ENCODE measurements around the gene GPR62. TPM values are rescaled to one million over a fixed set of nuclear protein-coding genes. Genes with fewer than 3 reads are reported as not detected.
"Not testable (repeated sequence)": the region's sequence is repeated elsewhere in the genome, so short reads cannot be mapped to it uniquely, and the experiment has no call there.

The GPR62 gene
- total RNA-seq (2014; rRNA removed; shearing (Covaris generic)): 0.02 TPM in 1 of 2 replicates, not detected in the other

DNA sequence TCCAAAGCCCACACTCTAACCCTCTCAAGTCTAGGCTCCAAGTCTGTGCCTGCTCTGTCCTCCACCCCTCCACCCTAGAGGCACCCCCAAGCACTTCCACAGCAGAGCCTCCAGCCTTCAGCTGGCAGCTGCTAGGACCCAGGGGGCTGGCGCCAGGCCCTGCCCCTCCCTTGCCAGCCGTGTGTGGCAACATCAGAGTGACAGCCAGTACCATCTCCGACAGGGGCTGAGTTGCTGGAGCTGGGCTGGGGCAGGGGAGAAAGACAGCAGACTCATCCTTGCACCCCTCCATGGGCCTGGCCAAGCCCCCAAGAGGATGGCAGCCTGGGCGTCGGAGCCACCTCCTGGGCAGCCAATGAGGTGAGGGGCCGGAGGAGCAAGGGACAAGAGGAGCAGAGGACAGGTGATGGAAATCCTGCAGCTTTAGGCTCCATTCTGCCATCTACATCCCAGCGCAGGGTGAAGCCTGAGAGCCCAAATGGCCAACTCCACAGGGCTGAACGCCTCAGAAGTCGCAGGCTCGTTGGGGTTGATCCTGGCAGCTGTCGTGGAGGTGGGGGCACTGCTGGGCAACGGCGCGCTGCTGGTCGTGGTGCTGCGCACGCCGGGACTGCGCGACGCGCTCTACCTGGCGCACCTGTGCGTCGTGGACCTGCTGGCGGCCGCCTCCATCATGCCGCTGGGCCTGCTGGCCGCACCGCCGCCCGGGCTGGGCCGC, at the start of gene GPR62:
GPR62 (plus strand) TSS at position 207 of the 718 bp plus-strand sequence; CDS start at position 479, 272 bp downstream.
- no peak for DNase-seq (ENCODE audit: low read depth)

DNA sequence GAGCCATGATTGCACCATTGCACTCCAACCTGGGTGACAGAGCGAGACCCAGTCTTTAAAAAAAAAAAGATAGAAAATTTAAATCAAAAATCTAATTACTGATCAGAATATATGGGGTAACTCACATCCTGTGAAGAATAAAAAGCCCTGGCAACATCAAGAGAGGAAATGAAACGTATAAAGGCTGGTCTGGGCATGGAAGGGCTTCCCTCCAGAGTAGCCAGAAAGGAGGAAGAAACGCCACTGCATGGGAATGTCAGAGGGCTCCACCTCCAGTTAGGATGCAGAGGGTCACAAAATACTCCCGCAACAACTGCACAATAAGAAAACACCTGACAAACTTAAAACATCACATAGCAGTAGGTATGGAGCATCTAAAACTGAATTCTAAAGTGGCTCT, 47.2 kb upstream of the GPR62 start:
- no peak for DNase-seq (ENCODE audit: low read depth)

DNA sequence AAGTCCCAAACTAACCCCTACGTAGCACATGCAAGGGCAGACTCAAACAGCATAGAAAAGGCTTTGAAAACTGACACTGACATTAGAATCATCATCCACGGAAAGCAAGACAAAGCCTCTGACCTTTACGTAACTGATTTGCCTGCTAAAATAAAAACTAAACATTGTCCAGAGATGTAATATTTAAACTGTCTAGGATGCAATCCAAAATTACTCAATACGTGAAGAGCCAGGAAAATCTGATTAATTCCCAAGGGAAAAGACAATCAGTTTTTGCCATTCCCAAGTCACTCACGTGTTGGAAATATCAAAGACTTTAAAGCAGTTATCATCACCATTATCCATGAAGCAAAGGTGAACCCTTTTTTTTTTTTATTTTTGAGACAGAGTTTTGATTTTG, 38.8 kb upstream of the GPR62 start:
- no peak for DNase-seq (ENCODE audit: low read depth)

- no peak for DNase-seq (ENCODE audit: low read depth)
Measured at GRCh38 chr3:51921081-51921578, 34.1 kb upstream of the GPR62 start.

GRCh38 chr3:51927061-51927977, 27.9 kb upstream of the GPR62 start:
- DNase-seq (ENCODE audit: low read depth): no peak

DNA sequence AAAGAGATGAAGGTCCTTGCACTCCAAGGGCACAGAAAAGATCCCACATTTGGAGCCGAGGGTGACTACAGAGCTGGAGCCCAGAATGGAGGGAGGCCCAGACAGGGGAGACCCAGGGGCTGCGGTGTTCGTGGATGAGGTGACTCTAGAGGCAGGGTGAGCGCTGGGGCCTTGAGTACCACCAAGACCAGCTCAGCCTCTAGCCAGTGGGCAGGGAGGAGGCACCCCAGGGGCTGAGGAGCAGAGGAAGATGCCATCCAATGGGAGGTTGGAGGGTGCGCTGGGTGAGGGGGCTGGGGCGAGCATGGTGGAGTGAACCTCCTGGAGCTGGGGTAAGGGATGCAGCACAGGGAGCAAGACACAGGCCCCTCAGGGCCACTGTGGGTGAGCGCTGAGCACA, 26.7 kb upstream of the GPR62 start:
- no peak for DNase-seq (ENCODE audit: low read depth)

DNA sequence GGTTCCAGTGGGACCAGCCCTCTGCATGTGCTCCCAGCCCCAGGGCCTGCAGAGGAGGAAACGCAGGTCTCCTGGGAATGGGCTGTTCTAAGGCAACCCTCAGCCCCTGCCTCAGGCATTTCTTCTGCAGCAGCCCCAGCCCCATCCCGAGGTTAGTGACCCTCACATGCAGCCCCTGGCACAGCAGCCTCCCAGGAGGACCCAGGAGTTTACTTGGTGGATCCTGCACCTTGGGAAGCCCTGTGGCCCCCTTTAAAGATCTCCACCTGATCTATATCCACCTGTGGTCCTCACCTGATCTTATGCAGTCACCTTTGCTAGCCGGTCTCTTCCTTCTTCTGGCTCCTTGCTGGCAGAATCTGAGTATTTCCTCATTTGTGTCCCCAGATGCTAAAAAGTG, 26.2 kb upstream of the GPR62 start:
- DNase-seq (ENCODE audit: low read depth): not testable (repeated sequence)

DNA sequence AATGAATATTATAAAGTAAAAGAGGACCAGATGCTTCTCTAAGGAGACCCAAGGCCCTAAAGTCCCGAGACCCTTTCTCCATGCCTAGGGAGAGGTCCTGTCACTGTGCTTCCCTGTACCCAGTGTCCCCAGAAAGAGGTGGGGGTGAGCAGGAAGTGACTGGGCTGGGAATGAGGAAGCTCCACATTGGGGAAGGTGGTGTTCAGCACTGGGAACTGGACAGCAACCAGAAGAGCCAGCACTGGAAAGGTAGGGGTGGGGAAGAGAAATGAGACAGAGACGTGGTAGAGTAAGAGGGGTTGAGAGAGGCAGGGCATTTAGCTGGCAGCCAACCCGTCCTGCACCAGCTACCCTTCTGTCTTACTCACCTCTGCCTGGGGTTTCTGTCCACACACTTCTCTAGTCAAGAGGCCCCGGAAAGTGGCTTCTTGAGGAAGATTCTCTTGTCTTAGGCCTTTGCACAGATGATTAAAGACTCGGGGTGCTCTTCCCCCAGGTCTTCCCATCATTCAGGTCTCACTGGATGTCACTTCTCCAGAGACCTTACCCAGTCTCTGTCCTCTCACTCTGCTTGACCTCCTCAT, 25.7 kb upstream of the GPR62 start:
- DNase-seq (ENCODE audit: low read depth): no peak

GRCh38 chr3:51930439-51930838, 24.7 kb upstream of the GPR62 start:
- no peak for DNase-seq (ENCODE audit: low read depth)

- no peak for DNase-seq (ENCODE audit: low read depth)
Measured at GRCh38 chr3:51931756-51932155, 23.4 kb upstream of the GPR62 start.

GRCh38 chr3:51932471-51933370, 22.5 kb upstream of the GPR62 start:
- no peak for DNase-seq (ENCODE audit: low read depth)

DNA sequence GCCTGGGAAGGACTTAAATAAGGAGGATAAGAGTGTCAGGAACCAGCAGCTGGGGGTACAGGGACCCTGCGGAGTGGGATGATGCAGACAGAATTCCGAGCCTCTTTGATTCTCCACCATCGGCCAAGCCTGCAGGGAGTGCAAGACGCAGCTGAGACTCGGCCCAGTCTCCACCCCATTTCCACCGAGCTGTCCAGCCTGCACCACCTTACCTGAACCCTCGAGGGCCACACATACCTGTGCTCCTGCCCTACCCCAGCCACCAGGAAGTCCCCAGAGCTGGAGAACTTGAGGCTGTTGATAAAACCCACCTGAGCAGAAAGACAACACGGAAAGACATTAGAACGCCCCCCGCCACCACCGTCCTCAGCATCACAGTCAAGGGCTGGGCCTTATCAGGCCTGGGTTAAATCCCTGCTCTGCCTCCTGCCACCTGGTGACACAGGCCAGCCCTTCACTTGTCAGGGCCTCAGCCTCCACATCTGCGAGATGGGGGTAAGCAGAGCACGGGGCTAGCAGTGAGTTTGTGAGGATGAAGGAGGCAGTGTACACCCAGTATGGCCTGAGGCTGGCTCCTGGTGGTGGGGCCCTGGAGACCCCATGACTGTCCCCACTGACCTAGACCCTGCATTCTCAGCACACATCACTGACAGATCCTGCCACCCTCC, 21.6 kb upstream of the GPR62 start:
- no peak for DNase-seq (ENCODE audit: low read depth)

DNA sequence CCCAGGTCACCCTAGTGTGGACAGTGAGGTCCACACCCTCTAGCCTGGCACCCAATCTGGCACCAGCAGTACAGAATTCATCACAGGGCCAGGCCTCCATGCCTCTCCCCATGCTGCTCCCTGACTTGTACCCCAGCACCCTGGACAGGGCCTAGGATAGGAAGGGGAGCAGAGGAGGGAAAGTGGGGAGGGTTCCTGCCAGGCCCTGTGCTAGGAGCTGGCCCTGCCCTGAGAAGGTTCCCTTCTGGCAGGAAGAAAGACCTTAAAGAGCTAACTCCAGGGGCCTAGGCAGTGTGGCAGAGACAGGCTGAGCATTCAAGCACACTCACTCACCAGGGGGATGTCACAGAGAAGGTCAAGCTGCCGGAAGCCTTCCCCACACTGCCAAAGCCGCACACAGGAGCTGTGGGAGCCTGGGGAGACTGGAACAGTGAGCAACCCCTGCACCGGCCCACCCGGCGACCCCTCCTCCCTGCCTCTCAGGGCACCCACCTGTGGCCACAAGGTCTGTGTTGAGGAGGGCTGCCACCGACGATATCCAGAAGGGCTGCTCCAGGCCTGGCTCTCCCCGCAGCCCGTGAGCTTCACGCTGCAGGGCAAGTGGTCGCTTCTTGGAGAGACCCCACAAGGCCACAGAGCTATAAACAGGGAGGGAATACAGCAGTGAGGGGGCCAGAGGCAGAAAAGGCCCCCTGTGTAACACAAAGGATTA, 20.9 kb upstream of the GPR62 start:
- DNase-seq (ENCODE audit: low read depth): no peak

- no peak for DNase-seq (ENCODE audit: low read depth)
Measured at GRCh38 chr3:51934991-51935885, 19.9 kb upstream of the GPR62 start.

DNA sequence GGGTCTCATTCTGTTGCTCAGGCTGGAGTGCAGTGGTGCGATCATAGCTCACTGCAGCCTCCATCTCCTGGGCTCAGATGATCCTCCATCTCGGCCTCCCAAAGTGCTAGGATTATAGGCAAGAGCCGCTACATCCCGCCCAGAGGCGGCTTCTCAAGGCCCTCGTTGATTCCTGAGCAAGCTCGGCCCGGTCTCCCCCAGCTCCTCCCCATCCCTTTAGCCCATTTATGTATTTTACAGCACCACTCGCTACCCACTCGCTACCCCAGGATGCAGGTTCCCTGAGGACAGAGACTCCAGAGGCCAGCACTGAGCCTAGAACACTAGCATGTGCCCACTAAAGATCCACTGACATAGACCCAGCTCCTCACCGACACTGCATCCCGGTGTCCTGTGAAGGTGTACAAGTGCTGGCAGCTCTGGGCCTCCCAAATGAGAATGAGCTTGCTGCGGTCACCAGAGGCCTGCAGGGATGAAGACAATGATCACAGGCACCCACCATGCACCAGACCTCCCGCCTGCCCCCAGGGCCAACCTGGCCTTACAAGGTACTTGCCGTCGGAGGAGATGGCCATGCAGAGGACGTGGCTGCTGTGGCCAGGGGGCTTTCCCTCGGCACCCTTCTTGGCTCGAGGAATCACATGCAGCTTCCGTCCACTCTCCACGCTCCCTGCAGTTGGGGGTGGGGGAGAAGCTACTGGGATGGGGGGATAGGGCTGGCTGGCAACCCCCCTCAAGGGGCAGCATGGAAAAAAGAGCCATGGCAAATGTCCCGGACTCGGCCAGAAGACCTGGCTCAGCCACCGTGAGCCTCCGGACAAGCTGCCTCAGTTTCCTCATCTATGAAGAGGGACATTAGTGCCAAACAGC, 19.1 kb upstream of the GPR62 start:
- DNase-seq (ENCODE audit: low read depth): no peak

DNA sequence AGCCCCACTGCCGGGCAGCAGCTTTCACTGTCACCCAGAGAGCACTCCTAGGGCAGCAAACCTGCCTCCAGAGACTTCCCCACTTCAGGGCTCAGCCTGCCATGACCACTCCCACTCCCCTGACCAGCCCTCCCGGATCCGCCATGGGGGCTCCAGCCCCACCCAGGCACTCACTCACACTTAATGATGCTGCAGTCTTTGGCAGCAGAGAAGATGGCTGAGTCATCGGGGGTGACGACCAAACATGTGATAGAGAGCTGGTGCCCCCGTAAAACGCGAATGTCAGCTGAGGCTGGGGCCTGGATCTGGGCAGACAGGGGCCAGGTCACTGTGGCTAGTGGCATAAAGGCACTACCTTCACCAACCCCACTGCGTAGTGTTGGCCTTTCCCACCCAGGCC, 18.2 kb upstream of the GPR62 start:
- no peak for DNase-seq (ENCODE audit: low read depth)

- DNase-seq (ENCODE audit: low read depth): no peak
Measured at GRCh38 chr3:51937611-51938450, 17.4 kb upstream of the GPR62 start.

All from M059J (cell line).